Fibroblast of the aortic adventitia (primary cell): ENCODE data around the gene GH1. TPM values are rescaled to one million over a fixed set of nuclear protein-coding genes. Genes with fewer than 3 reads are reported as not detected.
A peak's percentile ranks its signal among the peaks of the same experiment; 100 is the strongest.
"Not testable (repeated sequence)": the region's sequence is repeated elsewhere in the genome, so short reads cannot be mapped to it uniquely, and the experiment has no call there.

Source experiments
- DNase-seq: peaks from one replicate; pipeline ENCODE4 v3.0.0-alpha.2; 2010; ENCODE audit warnings: low read depth
- H3K4me3 ChIP-seq: 2 replicates; pipeline ENCODE4 v1.5.1; 2011; ENCODE audit warnings: low read depth, mild to moderate bottlenecking, control low read depth, low read length, moderate library complexity
- CTCF ChIP-seq: IDR thresholded peaks from 2 replicates; pipeline ENCODE4 v1.5.1; 2011; ENCODE audit warnings: mild to moderate bottlenecking, low read length, control low read depth, inconsistent platforms; ENCODE audit not compliant: insufficient read depth
- total RNA-seq: library from RNA; depleted of rRNA; stranded (reverse); fragments of >200 nt; gene quantifications from 2 replicates; pipeline ENCODE4 v1.2.3, GENCODE V29; 2012; ENCODE audit warnings: low replicate concordance

Gene GH1
- total RNA-seq, 1 donor: not detected

- DNase-seq: no peak
- H3K4me3 ChIP-seq: no peak overlapping the region
- no peak for TF ChIP-seq CTCF
Measured at GRCh38 chr17:63925615-63926014, 7.0 kb upstream of the GH1 start.

GRCh38 chr17:63922402-63922801 is 3.8 kb upstream of the GH1 start:
- not testable (repeated sequence) for DNase-seq

GRCh38 chr17:63920779-63921178 is 2.1 kb upstream of the GH1 start:
- not testable (repeated sequence) for H3K4me3 ChIP-seq, DNase-seq

More at GRCh38 chr17:63922402-63922801, 3.8 kb upstream of the GH1 start:
- not testable (repeated sequence) for H3K4me3 ChIP-seq

- H3K4me3 ChIP-seq: not testable (repeated sequence)
- peak; percentile 14 for DNase-seq
Measured at GRCh38 chr17:63920050-63920449, 1.4 kb upstream of the GH1 start.

GRCh38 chr17:63919311-63919723 is 678 bp upstream of the GH1 start:
- peak; percentile 70 for DNase-seq
- H3K4me3 ChIP-seq: no peak overlapping the region
- peak; percentile 98 for TF ChIP-seq CTCF

GRCh38 chr17:63918305-63918704 is 334 bp downstream of the GH1 start:
- DNase-seq: no peak
- H3K4me3 ChIP-seq: no peak overlapping the region
- no peak for TF ChIP-seq CTCF

- TF ChIP-seq CTCF: no peak
- no peak overlapping the region for H3K4me3 ChIP-seq
- no peak for DNase-seq
Measured at GRCh38 chr17:63917646-63918045, 993 bp downstream of the GH1 start.

- H3K4me3 ChIP-seq, DNase-seq: not testable (repeated sequence)
Measured at GRCh38 chr17:63917206-63917605, 1.4 kb downstream of the GH1 start.

GRCh38 chr17:63916566-63917185 is 2.0 kb downstream of the GH1 start:
- no peak overlapping the region for H3K4me3 ChIP-seq
- TF ChIP-seq CTCF: no peak
- DNase-seq: no peak

GRCh38 chr17:63915753-63916152 is 2.9 kb downstream of the GH1 start:
- not testable (repeated sequence) for DNase-seq, H3K4me3 ChIP-seq
